Measurements from ENCODE around the gene FBXO36. TPM values are rescaled to one million over a fixed set of nuclear protein-coding genes. Genes with fewer than 3 reads are reported as not detected.
A peak's percentile ranks its signal among the peaks of the same experiment; 100 is the strongest.

The FBXO36 gene
- total RNA-seq, 1 experiment from 2014 or later: 3.0 TPM

DNA sequence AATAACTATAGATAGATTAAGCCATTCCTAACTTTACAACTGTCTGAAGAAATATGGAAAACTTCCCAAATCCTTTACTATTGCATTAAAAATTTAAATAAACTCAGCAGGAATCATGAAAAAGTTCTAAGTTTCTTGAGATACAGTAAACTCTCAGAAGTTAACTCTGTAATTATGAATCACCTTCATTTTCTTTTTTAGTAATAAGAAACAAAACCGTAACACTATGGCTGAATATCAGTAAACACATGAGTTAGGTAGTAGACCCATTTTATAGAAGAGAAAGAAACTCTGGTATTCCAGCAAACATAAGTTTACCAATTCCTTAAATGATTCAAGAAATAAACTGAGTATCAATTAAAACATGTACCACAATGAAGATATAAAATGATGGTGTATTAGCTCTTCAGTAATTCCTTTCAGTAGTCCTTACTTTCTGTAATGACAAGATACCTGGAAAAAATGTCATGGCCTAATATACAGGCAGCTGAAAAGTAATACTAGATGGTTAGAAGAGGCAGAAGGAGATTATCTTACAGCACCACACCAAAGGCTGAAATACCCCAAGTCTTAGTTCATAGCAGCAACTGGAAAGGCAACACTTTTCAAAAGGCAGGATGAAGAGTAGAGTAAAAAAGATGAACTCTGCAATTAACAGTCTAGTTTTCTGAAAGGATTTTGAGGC is 12.0 kb upstream of the FBXO36 start:
- no peak overlapping the region for H3K27ac ChIP-seq (ENCODE audit: insufficient read length, low read depth, low read length)
- H3K4me1 Mint-ChIP-seq: peaks cover 22 to 27% of the 10 kb centered on the region in 2 experiments
- H2BK120ac ChIP-seq (ENCODE audit: low read depth, low read length, poor library complexity, severe bottlenecking): no peak overlapping the region
- no peak overlapping the region for H3K14ac ChIP-seq (ENCODE audit: insufficient read depth, low read length)
- no peak overlapping the region for H2AK5ac ChIP-seq (ENCODE audit: insufficient read length, low read length)
- no peak overlapping the region for H4K8ac ChIP-seq (replicated peaks; ENCODE audit: insufficient read length, low read depth, low read length)
- H2BK5ac ChIP-seq (ENCODE audit: insufficient read length, low read length): no peak overlapping the region
- peak overlapping the region in 1 of 3 experiments; percentile 55; a peak in 1 of 7 replicates for H3K27ac Mint-ChIP-seq
- H3K4me1 ChIP-seq (ENCODE audit: insufficient read depth, low read length): no peaks in the 10 kb centered on the region
- no peaks in the 10 kb centered on the region for H3K23me2 ChIP-seq (ENCODE audit: insufficient read length, low read depth, low read length, poor library complexity, severe bottlenecking)
- no peak for DNase-seq
- H3K4me3 Mint-ChIP-seq: no peak overlapping the region
- no peaks in the 10 kb centered on the region for H4K20me1 ChIP-seq (ENCODE audit: control insufficient read depth, insufficient read depth, insufficient read length)
- H3K18ac ChIP-seq (ENCODE audit: insufficient read length, low read depth, low read length): no peak overlapping the region
- no peaks in the 10 kb centered on the region for H3K27me3 ChIP-seq (ENCODE audit: insufficient read depth, low read length)
- no peak overlapping the region for H3K23ac ChIP-seq (ENCODE audit: insufficient read length, low read depth, low read length)
- H3K79me2 ChIP-seq (ENCODE audit: insufficient read depth, low read length): peaks cover 26% of the 10 kb centered on the region; the same call in 1 of the 2 replicates
- no peak overlapping the region for H3T11ph ChIP-seq (ENCODE audit: low read length)
- H3K36me3 Mint-ChIP-seq (ENCODE audit: insufficient read depth in 1 of 3, low read depth in 3 of 3): peaks cover 0 to 18% (median 10%) of the 10 kb centered on the region in 3 experiments; a peak in 5 of 7 replicates
- no peaks in the 10 kb centered on the region for H3K9me3 ChIP-seq (ENCODE audit: control insufficient read depth, low read depth, low read length)
- H2BK20ac ChIP-seq (ENCODE audit: low read depth, low read length, poor library complexity, severe bottlenecking): no peak overlapping the region
- no peak overlapping the region for H3K4me2 ChIP-seq (ENCODE audit: insufficient read depth, insufficient read length, low read length)
- no peak overlapping the region for H4K91ac ChIP-seq (ENCODE audit: insufficient read length, low read depth, low read length)
- no peaks in the 10 kb centered on the region for H3K79me1 ChIP-seq (ENCODE audit: insufficient read depth, low read depth, low read length, poor library complexity, severe bottlenecking)
- H2BK15ac ChIP-seq (ENCODE audit: low read depth, low read length): no peak overlapping the region
- H3K4ac ChIP-seq (ENCODE audit: low read depth, low read length): no peak overlapping the region
- no peak overlapping the region for H2AFZ ChIP-seq (ENCODE audit: low read length)
- no peak overlapping the region for H2BK12ac ChIP-seq (ENCODE audit: insufficient read length, low read depth, low read length)
- H3K9me3 Mint-ChIP-seq: no peaks in the 10 kb centered on the region
- H4K5ac ChIP-seq (ENCODE audit: insufficient read length, low read depth, low read length): no peak overlapping the region
- H3K9ac ChIP-seq (ENCODE audit: extremely low read depth, insufficient read length, low read length): no peak overlapping the region
- H3K56ac ChIP-seq (ENCODE audit: insufficient read length, low read depth, low read length): no peak overlapping the region
- WGBS (ENCODE audit: extremely low coverage, insufficient read length, low lambda C conversion rate): no CpG with 5 or more reads among the region's 1 CpG
- TF ChIP-seq, protein P1, sequence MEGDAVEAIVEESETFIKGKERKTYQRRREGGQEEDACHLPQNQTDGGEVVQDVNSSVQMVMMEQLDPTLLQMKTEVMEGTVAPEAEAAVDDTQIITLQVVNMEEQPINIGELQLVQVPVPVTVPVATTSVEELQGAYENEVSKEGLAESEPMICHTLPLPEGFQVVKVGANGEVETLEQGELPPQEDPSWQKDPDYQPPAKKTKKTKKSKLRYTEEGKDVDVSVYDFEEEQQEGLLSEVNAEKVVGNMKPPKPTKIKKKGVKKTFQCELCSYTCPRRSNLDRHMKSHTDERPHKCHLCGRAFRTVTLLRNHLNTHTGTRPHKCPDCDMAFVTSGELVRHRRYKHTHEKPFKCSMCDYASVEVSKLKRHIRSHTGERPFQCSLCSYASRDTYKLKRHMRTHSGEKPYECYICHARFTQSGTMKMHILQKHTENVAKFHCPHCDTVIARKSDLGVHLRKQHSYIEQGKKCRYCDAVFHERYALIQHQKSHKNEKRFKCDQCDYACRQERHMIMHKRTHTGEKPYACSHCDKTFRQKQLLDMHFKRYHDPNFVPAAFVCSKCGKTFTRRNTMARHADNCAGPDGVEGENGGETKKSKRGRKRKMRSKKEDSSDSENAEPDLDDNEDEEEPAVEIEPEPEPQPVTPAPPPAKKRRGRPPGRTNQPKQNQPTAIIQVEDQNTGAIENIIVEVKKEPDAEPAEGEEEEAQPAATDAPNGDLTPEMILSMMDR (conservative IDR thresholded peaks at IDR 0.05): no peak
- no peaks in the 10 kb centered on the region for H3K27me3 Mint-ChIP-seq (ENCODE audit: low read depth)

Data from H9 (cell line).